Right renal pelvis (tissue), 4 donors: ENCODE measurements around the gene ZCCHC24. TPM values are rescaled to one million over a fixed set of nuclear protein-coding genes. Genes with fewer than 3 reads are reported as not detected.
A peak's percentile ranks its signal among the peaks of the same experiment; 100 is the strongest.

Experiments
- DNase-seq, 4 donors: peaks; one replicate each; pipeline ENCODE4 v3.0.0-alpha.2; 2013; ENCODE audit warnings: low read depth in 4 of 4, low spot score in 3 of 4, missing footprints in 1 of 4
- polyA plus RNA-seq, 4 donors: library from polyadenylated mRNA; unstranded; fragments of 120-200 nt; gene quantifications; one replicate each; pipeline ENCODE4 v1.2.1, GENCODE V29; 2013; ENCODE audit not compliant: insufficient read length in 4 of 4

Gene ZCCHC24
- polyA plus RNA-seq, 4 donors = 25.4 to 27.9 (median 26.1) TPM

DNA sequence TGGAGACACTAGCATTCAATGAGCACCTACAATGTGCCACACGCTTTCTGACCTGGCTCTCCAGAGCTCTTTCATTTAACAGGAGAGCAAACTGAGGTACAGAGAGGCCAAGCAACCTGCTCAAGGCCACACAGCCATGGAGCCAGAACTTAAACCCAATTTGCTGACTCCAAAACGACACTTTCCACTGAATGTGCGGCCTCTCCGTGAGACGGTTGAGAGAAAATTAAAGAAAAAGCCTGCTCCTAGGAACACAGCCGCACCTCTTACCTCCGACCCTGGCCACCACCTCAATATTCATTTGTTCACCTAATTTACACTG lies 42.8 kb downstream of the ZCCHC24 start:
- DNase-seq = no peak

DNA sequence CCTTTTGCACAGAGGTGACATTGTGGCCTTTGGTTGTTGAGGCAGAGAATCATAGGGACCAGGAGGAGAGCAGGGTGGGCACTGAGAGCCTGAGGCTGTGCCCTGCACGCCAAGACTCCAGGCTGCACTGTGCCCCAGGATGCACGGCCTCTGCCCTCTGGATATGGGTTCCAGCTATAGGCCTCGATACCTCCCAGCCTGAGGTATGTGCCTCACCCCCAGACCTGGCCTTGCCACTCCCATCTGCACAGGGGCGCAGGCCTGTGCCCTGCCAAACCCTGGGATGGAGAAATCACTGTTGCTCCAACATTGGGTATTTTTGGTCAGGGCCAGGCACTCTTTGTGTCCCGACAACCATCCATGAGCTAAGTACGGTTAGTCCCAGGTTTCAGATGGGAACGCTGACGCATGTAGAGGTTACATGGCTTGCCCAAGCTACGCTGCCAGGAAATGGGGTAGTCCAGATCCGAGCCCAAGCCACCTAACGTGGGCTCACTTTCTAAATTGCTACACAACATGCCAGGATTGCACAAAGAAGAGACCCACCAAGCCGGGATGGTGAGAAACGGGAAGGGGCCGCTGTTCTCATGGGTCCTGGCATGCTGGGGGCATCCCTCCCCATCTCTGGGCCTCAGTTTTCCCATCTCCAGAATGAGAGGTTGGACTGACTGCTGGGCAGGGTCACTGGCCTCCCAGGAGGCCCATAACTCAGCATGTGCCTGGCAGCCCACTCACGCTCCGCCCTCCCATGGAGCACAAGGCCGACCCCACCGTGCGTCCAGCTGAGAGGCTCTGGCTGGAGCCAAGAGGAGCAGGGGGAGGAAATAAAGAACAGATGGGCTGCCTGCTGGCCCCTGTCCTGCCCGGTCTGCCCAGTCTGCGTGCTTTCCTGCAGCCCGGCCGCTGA lies 44.2 kb downstream of the ZCCHC24 start:
- no peak for DNase-seq

DNA sequence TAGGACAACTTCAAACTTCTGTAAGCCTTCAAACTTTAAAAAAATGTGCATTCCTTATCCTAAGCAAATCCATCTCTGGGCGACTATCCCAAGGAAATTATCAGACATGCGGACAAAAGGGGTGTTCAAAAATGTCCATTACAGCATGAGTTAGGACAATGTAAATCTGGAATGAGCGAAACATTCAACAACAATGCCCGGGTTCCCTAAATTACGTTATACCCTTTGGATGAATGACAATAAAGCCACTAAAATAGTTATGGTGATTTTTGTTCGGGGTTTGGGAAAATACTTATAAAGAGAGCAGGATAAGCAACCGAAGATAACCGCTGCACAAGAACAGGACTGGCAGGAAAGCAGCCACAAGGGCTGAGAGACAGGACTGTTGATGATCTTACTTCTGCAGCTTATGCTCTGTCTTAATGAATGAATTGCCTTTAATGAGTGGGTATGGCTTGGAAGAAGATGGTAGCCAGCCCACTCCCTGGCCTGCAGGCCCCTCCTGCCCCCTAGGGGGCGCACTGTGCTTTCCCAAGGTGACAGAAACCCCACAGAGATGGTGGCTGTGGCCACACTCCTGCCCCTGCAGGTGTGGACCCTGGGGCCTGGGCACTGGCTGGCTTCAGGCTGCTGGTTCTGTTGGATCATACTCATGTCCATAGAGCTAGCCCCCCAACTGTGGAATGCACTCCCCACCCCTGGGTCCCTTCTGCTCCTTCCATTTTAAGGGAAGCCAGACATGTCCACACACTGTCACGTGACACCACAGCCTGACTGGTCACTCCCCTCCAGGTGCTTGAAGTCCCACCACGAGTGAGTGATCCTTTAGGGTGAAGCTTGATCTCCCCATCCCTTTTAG lies 45.0 kb downstream of the ZCCHC24 start:
- DNase-seq = no peak

DNA sequence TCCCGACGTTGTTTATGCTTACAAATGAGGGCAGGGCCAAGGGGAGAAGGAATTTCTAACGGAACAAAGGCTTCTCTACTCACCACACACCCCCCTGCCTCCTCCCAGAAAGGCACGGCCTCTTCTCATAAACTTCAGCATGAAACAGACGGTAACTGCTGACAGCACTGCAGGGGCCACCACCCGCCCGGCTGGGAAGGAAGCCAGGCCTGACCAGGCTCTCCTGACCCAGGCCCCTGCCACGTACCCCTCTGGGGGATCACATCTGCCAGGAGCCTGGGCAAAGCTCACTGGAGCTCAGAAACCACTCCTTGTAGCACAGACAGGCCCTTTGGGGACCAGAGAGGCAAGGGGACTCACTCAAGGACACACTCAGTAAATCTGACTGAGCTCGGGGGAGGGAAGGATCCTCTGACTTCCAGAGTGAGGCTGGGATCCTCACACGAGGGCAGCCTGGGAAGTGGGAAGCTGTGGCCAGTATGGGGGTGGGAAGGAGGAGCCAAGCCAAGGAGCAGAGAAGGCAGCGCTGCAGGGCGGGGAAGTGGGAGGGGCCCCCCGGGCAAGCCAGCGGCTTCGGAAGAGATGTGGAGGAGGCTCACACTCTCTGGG lies 46.1 kb downstream of the ZCCHC24 start:
- DNase-seq = peak in 3 of 4 donors; percentile 61 to 72 (median 63)

DNA sequence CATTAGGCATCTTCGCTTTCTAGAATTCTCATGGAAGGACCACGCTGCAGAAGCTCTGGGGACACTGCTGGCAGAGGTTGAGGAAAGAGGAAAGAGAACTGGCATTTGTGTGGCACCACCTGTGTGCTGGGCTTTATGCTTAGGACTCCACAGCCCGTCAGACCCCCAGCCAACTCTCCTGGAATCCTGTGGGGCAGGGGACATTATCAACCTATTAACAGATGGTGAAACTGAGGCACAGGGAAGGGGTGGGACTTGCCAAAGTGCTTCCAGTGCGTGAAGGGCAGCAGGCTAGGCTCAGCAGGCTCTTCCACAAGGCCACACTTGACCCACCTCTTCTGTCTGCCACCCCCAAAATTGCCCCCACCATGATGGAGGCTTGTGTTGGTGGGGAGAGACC lies 46.8 kb downstream of the ZCCHC24 start:
- no peak for DNase-seq

DNA sequence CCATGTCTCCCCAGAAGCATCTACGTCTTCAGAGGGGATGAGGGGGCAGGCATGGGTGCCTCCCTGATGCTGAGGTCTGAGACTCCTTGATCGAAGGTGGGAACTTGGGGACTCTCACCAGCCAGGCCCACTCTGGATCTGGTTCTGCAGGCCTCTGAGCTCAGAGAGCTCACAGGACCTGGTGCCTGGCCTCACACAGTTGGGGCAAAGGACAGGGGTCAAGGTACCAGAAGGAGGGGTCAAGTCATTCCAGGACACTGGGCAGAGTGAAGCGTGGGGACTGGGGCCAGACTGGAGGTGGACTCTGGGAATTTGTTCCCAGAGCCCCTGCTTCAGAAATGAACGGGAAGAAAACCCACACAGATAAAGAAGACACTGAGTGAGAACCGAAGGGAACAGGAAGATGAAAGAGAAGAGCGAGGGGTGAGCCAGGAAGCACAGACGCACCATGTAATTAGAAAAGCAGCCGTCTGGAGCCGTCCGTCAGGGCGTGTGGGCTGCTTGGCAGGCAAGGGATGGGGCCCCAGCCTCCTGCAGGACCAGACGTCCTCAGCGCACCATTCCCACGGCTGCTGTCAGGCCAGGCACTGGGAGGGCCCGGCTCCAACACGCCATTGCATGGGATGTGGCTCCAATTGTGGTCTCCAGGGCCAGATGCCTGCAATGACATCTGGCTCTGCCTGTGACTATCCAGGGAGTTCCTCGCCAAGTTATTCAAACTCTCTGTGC lies 47.7 kb downstream of the ZCCHC24 start:
- DNase-seq = no peak

DNA sequence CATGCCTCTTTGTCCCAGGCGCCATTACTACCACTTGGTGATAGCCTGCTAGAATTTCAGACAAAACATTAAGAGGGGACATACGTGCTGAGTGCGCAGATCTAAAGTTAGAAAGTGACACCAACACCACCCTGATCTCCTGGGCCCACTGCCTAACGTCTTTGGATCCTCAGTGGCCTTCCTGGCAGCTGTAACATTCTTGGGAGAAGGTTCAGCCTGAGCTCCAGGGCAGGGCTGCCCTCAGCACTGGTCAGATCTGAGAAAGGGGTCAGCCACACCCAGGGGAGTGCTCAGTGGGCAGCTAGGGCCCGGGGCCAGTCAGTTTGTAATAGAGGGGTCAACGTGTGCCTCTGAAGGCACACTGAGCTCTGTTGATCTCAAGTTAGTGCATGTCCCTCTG lies 48.4 kb downstream of the ZCCHC24 start:
- DNase-seq = no peak

DNA sequence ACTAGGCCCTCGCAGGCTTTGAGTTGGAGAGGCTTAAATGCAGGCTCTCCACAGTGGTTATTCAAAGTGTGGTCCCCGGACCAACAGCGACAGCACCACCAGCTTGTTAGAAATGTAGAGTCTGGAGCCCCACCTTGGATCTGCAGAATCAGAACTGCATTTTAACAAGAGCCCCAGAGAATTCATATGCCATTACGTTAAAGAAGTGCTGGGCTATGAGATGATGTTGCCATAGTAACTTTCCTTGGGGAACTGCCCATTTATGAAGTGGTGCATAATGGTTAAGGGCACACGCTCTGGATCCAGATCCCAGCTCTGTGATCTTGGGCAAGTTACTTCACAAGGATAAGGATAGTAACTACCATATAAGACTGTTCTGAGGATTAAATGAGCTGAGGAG lies 48.9 kb downstream of the ZCCHC24 start:
- DNase-seq = no peak

DNA sequence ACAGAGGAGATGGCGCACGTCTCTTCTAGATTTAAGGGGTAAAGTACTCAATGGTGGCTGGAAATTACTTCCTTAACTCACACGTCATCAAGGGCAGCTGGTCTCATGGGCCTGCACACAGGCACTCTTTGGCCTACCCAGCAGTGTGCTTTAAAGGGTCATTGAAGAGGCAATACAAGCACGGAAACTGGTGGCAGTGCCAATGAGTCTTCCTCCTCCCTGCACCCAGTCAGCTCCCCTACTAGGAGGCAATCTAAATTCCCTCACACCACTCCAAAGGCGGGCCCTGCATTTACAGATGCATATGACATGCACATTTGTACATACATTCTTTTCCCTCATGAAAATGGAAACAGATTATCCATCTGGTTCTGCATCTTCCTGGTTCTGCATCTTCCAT lies 50.8 kb downstream of the ZCCHC24 start:
- DNase-seq = no peak

DNA sequence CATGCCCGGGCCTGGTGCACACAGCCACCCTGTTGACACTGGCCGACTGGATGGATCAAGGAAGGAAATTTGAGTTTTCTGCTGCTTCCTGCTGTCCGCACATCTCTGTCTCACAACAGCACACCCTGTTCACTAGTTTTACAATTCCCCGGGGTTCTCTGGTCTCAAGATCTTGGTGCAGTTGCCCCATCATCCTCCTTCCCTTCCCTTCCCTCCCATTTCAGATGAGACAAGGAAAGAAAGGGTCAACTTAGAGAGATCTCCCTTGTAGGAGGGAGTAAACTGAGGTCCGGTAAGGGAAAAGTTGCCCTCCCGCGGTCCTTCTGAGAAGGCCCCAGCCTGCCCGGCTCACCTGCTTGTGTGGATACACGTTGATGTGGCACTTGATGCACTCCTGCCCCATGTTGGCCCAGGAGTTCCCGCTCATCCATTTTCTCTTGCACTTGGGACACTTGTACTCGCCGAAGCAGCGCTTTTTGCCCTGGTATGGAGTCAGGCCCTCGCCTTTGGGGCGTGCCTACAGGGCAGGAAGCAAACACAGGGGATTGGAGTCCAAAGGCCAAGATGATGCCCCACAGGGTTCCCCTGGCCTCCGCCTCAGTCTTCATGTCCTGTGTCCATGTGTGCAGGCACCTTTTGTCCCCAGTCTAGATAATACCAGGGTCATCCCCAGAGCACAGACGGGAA lies 51.4 kb downstream of the ZCCHC24 start:
- no peak for DNase-seq

DNA sequence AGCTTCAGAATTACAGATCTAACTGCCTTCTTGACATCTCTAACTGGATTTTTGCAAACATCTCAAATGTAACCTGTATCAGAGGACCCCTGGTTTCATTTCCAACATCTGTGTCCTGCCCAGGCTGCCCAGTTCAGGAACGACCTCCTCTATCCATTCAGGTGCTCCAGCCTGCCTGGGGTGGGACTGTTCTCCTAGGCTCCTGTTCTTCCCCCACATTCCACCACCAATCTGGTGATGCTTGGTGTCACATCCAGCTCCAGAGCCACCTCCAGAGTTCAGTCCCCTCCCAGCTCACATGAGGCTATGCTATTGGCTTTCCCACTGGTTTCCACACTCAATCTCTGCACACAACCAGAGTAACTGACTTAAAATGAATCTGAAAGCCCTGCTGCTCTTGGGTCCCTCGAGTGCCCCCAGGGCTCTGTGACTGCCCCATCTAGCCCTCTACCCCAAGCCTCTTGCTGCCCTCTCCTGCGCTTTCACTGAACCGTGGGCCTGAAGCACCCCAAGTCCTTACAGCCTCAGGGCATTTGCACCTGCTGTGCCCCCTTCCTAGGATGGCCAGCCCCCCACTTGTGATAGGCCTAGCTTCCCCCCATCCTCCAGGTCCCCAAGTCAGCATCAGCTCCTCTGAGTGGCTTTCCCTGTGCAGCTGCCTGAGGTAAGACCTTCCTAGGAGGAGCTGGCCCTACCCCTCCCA lies 52.1 kb downstream of the ZCCHC24 start:
- no peak for DNase-seq

DNA sequence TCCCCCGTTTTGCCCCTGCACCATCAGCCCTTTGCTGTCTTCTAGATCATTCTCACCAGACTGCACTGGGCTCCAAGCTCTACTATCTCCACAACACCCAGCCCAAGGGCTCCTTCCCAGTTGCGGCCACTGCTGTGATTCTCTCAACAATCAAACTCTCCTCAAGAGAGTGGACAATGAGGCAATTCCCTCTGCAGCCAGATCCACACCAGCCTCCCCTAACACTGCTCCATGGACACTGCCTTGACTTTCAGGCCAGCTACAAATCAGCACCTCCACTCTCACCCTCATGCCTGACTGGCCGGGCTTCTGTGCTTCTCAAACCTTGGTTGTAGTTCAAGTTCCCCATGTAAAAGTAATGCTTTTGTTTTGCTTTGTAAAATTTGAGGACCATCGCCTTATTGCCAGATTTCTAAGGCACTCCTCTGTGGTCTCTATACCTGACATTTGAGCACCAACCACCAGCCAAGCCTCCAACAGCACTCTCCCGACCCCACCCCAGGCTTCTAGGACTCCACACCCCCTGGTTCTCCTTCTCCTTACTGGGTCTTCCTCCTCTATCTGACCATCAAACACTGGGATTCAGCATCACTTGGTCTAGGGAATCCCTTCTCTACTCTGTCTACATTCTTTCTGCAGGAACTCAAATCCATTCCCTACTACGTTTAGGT lies 52.8 kb downstream of the ZCCHC24 start:
- no peak for DNase-seq

DNA sequence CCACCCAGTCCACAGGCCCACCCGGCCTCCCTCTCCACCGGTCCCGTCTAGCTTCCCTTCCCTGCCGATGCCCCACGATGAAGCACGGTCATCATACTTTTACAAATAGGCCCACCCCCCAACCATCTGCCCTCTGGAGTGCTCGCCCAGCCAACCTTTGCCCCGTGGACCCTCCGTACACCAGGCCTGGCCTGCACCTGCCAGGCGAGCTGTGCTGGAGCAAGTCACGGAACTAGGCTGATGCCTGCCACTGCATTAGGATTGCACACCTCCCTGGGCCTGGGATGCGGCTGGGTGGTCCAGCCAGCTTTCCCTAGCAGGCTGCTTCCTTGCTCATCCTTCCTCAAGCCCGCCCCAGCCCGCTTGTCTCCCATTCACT lies 53.4 kb downstream of the ZCCHC24 start:
- DNase-seq = no peak

DNA sequence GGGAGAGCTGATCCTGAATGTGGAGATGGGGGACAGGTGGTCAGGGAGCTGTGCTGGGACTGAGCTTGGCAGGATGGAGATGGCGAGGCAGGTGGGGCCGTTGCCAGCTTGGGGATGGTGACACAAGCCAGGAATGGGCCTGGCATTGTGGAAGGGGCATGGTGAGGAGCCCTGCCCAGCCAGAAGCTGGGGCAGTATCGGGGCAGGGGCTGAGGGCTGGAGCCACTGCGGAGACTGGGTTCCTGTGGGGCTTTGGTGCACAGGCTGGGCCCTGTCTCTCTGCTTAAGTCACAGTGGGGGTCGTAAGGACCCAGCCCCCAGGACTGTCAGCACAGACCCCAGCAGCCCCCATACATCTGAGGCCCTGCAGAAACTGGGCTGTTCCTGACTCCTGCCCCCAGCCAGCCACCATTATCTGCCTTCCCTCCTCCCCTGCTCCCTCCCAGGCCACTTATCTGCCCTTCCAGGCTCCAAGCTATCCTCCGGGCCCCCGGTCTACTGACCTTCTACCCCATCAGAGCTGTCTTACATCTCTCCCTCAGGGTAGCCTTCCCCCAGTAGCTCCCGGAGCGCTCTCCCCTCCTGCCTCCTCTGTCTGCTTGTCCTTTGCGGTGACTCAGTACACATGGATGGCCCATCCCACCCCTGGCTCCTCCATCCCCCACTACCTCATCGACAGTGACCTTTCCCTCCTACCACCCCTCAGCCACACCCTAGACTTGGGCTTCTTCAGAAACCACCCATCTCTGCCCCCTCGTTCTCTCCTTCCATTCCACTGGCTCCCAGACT lies 54.0 kb downstream of the ZCCHC24 start:
- DNase-seq = no peak

DNA sequence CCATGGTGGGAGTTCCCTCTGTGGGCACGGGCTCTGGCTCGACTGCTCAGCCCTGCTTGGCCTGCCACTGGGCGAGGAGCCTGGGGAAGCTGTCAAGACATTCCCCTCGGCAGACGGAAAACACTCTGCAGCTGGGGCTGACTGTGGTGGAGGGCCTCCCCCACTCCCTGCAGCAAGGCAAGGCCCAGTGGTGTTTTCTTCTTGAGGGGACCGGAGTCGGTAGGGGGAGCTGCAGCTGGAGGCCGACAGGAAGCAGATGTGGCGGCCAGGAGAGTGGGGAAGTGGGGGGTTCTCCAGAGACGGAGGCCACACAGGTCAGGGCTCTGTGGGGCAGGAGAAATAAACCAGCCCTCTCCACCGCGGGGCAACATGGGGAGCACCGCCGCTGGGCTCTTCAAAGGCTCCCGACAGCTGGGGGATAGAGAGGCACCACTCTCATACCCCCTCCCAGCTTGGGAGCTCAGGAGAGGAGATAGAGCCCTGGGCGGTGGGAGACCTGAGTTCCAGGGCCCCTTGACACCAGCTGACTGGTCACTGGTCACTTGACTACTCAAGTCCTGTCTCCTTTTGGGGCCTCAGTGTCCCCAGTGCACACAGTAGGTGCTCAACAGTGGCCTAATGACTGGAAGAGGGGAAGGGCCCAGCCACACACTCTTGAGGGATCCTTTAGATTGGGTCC lies 54.7 kb downstream of the ZCCHC24 start:
- no peak for DNase-seq

DNA sequence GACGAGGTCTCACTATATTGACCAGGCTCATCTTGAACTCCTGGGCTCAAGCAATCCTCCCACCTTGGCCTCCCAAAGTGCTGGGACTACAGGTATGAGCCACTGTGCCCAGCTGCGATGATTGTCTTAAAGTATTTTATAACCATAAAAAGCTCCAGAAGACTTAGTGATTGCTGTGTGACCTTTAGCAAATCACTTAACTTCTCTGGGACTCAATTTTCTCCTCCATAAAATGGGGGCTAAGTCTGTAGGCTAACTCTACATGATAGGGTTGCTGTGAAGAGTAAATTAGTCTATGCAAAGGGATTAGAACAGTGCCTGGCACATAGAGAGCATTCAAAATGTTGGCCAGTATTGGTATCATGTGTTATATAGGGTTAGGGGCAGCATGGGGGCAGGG lies 55.4 kb downstream of the ZCCHC24 start:
- DNase-seq = no peak

DNA sequence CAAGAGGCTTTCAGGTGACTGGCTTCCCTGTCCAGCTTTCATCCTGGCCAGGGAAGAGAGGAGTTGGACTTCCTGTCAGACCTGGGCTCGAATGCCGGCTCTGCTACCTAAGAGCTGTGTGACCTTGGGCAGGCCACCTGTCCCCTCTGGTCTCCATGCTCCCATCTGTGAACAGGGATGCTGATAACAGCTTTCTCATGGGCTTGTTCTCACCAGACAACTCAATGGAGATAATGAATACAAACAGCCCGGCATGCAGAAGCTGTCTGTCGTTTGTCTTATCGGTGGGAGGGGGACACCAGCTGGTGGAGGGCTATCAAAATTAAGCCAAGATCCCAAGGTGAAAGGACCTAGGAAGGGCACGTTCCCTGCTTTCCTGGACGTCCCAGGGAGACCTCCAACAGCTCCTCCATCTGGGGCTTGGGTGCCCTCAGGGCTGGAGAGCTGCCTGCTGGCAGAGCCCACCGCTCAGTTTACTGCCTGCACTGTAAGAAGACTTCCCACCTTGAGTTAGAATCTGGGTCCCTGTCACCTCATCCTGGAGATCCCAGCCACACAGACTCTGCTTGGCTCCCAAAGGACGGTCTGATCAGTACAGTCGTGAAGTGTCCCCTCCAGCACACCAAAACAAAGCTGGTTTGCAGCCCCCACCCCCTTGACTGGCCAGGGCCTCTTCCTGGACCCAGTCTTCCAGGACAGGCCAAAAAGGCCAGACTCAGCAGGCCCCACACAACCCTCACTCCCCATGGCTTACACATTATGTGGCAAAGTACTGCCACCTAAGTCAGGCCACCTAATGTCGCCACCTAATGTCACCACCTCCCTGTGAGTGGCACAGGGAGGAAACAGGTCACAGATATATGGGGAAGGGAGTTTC lies 57.2 kb downstream of the ZCCHC24 start:
- DNase-seq = no peak
